22Rv1 (cell line): ENCODE data around the gene DCLK1.

Source experiments
- H3K27ac ChIP-seq: fragments of 450-650 bp; 2 replicates; pipeline ENCODE4 v1.5.1; 2017
- CTCF ChIP-seq: fragments of 450-650 bp; IDR thresholded peaks from 2 replicates; pipeline ENCODE4 v1.5.1; 2017; ENCODE audit warnings: mild to moderate bottlenecking
- ZFX ChIP-seq: fragments of 450-650 bp; IDR thresholded peaks from 2 replicates; pipeline ENCODE4 v1.6.1; 2017; ENCODE audit warnings: antibody characterized with exemption, borderline replicate concordance

Gene DCLK1

GRCh38 chr13:35891507-35892441 is 239.4 kb downstream of the DCLK1 start:
- no peak overlapping the region for H3K27ac ChIP-seq
- TF ChIP-seq CTCF (no peak), ZFX (no peak)

- TF ChIP-seq CTCF (no peak), ZFX (no peak)
Measured at GRCh38 chr13:35889560-35889959, 241.6 kb downstream of the DCLK1 start.

GRCh38 chr13:35888981-35889380 is 242.2 kb downstream of the DCLK1 start:
- no peak overlapping the region for H3K27ac ChIP-seq

More at GRCh38 chr13:35889560-35889959, 241.6 kb downstream of the DCLK1 start:
- no peak overlapping the region for H3K27ac ChIP-seq

GRCh38 chr13:35888457-35888883 is 242.7 kb downstream of the DCLK1 start:
- no peak for TF ChIP-seq ZFX
- no peak for TF ChIP-seq CTCF
- H3K27ac ChIP-seq: no peak overlapping the region

More at GRCh38 chr13:35888981-35889380, 242.2 kb downstream of the DCLK1 start:
- no peak for TF ChIP-seq CTCF
- no peak for TF ChIP-seq ZFX

- TF ChIP-seq ZFX (no peak), CTCF (no peak)
- no peak overlapping the region for H3K27ac ChIP-seq
Measured at GRCh38 chr13:35887115-35887666, 244.0 kb downstream of the DCLK1 start.

GRCh38 chr13:35886332-35887114 is 244.7 kb downstream of the DCLK1 start:
- H3K27ac ChIP-seq: no peak overlapping the region
- no peak for TF ChIP-seq CTCF
- TF ChIP-seq ZFX: no peak
